GM15510 (cell line): ENCODE results near the gene ZNF669.

Experiments
- POLR2A ChIP-seq: IDR thresholded peaks from 3 replicates; pipeline ENCODE4 v1.6.1; 2011; ENCODE audit warnings: borderline replicate concordance; ENCODE audit not compliant: insufficient read length; ENCODE audit errors: extremely low read depth

ZNF669 gene

DNA sequence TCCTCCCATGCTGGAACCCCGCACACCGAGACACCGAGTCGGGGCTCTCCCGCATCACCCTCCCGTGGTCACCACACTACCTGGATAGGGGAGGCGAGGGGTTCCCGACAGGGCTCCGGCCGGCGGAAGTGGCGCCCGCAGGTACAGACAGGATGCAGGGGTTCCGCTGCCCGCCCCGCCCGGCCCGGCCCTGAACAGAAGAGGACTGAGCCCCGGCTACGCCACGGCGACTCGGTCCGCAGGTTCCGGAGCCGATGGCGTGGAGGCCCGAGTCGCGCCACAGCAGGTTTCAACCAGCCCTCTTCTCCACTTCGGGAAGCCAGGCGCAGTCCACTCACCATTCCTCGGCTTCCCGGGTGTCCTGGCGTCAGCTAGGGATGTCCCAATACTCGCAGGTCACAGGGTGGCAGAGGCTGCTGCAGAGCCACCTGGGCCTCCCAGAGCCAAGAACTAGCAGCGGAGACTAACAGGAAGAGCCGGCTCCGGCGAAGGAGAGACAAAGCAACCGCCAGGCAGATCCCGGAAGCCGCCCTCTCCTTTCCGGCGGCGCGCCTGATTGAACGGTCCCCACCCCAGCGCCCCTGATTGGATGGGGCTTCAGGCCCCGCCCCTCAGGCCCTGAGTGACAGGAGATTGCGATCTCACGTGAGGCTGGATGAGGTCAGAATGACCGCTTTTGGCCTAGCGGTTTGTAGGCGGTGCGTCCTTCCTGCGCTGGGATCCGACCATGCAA lies at the start of gene ZNF669:
ZNF669 (minus strand) TSS at position 498 of the 733 bp plus-strand sequence; CDS start at position 341, 157 bp downstream.
- peak; percentile 74 for TF ChIP-seq POLR2A

DNA sequence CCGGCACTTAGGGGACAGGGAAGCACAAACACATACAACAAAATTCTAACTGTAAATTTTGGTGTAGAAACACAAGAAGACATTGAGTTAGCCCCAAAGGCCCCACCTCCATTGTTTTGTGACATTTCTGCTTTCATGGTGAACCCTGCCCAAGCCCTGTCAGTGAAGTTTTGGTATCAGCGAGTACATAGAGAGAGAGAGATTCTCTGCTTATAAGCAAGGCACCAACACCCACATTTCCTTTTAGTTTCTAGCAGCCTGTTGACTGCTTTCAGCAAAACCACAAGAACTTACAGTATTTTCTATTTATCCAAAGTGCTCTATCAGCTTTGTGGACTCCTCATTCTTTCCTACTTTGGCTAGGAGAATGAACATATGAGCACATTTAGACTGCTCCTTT lies 43.6 kb upstream of the ZNF669 start:
- no peak for TF ChIP-seq POLR2A

DNA sequence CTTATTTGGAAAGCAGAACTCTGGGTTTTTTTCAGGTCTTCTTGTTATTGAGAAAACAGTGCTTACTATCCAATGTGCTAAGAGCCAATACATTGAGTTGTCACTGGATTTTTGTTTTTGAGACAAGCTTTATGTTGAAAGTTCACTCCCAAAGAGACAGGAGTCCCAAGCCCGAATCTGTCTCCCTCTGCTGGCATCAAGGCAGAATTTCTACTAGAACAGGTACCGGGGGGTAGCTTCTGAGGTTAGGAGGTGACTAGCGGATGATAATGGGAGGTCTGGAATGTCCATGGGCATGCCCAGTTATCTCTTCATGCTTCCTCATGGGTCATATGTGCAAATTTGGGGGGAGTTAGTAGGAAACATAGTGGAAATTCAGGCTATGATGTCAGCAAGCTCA lies 42.5 kb upstream of the ZNF669 start:
- no peak for TF ChIP-seq POLR2A

DNA sequence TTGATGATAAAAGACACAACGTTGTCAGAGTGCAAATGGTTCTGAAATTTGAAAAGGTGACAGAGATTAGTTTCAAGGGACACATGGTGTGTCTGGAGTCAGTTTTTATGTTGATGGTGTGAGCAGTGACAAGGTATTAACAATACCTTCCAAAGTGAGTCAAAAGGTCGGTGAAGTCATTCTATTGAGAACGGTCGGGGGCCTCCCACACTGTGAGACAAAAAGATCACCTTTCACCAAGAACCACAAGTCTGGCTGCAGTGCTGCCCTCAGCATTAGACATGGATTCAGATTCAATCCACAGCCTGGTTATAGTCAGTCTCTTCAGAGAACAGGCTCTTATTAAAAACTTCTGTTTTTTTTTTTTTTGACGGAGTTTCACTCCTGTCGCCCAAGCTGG lies 41.1 kb upstream of the ZNF669 start:
- TF ChIP-seq POLR2A, result no peak

DNA sequence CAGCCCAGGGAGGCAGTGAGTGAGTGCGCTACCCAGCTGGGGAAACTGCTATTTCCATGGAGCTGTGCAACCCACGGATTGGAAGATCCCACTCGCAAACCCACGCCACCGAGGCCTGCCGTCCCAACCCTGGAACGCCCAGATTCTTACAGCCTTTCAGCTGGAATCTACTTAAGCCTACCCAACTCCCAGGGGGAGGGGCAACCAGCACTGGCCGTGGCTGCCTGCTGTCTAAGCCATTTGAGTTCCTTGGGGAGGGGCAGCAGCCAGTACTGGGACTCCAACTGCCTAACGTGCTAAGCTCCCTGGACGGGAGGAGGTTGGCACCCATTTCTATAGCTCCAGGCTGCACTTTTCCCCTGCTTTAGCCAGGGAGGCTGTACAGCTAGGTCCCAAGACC lies 27.1 kb upstream of the ZNF669 start:
- TF ChIP-seq POLR2A, result no peak

GRCh38 chr1:247121382-247121781 lies 17.2 kb upstream of the ZNF669 start:
- TF ChIP-seq POLR2A, result no peak

GRCh38 chr1:247119600-247120407 lies 15.6 kb upstream of the ZNF669 start:
- TF ChIP-seq POLR2A, result no peak

- no peak for TF ChIP-seq POLR2A
These were observed 14.8 kb upstream of the ZNF669 start for GRCh38 chr1:247118946-247119446.

DNA sequence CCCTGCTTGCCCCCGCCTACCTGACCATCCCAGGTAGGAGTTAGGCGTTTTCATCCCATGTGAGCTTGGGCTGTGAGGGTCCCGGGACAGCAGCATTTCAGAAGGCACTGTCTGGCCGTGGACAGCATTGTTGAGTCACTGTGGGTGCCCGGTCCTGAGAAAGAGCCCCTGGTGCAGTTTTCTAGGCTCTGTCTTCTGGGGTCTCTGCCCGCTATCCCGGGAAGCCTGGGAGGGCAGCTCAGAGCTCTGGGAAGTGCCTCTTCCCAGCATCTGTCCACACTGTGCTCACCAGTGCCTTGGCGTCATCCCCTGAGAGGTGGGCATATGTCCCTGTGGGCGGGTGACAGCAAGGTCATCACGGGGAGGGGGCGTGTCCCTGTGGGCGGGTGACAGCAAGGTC lies 11.4 kb upstream of the ZNF669 start:
- no peak for TF ChIP-seq POLR2A

- no peak for TF ChIP-seq POLR2A
These were observed 11.0 kb upstream of the ZNF669 start for GRCh38 chr1:247115141-247115510.

DNA sequence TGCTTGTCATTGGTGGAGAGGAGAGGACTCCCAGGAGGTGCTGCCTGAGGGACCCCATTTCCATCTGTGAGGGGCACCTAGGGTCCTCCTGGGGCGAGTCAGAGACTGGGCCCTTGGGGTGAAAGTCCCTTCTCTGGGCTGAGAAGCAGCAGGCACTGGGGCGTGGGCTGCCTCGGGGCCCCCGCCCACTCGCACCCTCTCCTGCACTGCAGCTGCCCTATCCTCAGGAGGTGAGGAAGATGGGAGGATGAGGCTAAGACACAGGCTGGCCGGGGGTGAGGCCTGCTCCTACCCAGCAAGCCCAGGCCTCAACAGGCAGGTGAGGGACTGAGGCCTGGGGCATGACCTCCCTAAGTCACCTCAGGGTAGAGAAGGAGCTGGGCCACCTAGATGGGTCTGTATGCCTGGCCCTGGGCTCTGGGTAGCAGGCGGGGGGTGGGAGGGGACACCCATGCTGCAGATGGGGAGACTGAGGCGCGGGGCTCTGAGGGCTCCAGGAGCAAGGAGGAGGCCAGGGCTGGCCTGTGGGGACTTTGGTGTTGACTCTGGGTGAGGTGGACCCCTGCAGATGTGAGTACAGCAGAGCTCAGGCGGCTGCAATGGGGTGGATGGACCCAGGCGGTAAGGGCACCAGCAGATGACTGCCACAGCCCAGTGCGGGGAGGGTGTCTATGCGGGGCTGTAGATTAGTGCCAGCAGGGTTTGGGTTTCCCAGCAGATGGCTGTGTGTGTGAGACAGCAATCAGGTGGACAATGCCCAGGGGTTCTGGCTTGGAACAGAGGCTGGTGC lies 10.4 kb upstream of the ZNF669 start:
- TF ChIP-seq POLR2A, result no peak

- no peak for TF ChIP-seq POLR2A
These were observed 9.6 kb upstream of the ZNF669 start for GRCh38 chr1:247113733-247114271.

DNA sequence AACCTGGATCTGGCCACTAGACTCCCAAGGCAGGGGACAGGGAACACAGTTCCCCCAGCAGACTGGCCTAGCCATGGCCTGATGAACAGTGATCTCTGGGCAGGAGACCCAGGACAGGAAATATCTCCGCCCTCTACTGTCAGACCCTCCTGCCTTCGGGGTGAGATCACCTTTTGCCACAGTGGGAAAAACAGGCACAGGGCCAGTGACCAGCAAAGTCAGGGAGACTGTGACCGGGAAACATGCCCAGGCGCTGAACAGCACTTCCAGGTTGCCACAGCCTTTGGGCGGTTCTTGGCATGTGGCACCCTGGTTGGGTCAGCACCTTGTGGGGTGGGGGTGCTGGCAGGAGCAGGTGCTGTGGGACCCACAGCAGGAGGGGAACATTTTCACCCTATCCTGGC lies 8.9 kb upstream of the ZNF669 start:
- no peak for TF ChIP-seq POLR2A

DNA sequence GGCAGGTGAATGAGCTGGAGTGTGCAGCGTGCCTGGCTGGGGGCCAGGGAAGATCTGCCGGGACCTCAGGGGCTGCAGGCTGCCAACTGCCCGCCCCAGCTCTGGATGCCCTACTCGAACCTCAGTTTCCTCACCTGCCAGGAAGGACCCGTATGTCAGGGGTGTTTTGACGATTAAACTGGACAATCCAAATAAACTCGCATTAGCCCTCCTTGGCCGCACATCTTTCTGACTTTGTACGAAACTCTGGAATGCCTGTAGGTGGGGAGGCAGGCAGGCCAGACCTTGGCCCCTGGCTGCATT lies 8.3 kb upstream of the ZNF669 start:
- no peak for TF ChIP-seq POLR2A
